Stimulated activated CD8-positive, alpha-beta memory T cell treated with anti-CD3 and anti-CD28 coated beads, Interleukin-2, amount 100 ng/mL, for 1 hour (primary cell): ENCODE data around the gene GNB1L.
"Not testable (repeated sequence)": the region's sequence is repeated elsewhere in the genome, so short reads cannot be mapped to it uniquely, and the experiment has no call there.

Experiments used
- DNase-seq, 2 donors: peaks; one replicate each; pipeline ENCODE4 v3.0.0-alpha.2; 2020; ENCODE audit warnings: low read depth in 2 of 2

The GNB1L gene

DNA sequence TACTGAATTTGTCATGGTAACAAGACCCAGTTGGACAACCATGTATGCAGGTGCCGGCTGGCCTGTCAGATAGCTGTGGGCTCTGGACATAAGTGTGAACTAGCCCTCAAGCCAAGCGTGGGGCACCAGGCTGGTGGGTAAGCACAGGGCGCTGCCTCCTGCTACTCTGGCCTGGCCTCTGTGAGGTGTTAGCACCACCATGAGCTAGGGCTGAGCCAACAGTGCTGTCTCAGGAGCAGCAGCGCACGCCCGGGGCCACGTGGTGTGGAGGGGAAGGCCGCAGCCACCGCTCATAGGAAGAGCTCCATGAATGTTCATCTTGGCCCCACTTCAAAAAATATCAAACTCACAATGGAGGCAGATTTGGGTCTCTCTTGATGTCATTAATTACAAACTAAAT, 35.3 kb upstream of the GNB1L start:
- DNase-seq = no peak

DNA sequence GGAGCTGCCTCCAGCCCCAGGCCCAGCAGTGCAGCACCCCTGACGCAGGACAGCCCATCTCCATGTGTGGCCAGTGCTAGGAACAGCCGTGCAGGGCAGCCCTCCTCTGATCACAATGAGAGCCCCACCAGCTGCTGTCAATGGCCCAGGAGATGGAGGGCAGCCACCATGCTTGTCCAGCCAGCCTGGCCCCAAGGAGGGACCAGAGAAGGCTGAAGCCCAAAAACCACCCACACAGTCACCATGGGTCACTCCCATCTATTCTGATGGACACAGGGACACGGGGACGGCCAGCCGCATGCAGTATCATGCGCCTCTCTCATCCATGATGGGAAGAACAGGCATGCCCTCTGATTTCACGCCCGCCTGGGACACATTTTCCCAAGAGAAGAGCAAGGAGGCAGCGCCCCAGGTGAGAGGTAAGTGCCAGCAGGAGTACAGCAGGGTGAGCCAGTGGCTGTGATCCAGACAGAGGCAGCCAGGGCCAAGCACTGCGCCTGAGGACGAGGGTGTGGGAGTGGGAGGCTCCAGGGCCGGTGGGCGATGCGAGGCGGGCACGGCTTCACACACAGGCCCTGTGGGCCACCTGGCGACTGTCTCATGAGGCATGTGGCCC, 33.6 kb upstream of the GNB1L start:
- no peak for DNase-seq

- DNase-seq = no peak
These were observed 32.7 kb upstream of the GNB1L start for GRCh38 chr22:19887256-19887985.

GRCh38 chr22:19886605-19887255, 32.1 kb upstream of the GNB1L start:
- no peak for DNase-seq

- DNase-seq = no peak
These were observed 31.3 kb upstream of the GNB1L start for GRCh38 chr22:19885841-19886592.

DNA sequence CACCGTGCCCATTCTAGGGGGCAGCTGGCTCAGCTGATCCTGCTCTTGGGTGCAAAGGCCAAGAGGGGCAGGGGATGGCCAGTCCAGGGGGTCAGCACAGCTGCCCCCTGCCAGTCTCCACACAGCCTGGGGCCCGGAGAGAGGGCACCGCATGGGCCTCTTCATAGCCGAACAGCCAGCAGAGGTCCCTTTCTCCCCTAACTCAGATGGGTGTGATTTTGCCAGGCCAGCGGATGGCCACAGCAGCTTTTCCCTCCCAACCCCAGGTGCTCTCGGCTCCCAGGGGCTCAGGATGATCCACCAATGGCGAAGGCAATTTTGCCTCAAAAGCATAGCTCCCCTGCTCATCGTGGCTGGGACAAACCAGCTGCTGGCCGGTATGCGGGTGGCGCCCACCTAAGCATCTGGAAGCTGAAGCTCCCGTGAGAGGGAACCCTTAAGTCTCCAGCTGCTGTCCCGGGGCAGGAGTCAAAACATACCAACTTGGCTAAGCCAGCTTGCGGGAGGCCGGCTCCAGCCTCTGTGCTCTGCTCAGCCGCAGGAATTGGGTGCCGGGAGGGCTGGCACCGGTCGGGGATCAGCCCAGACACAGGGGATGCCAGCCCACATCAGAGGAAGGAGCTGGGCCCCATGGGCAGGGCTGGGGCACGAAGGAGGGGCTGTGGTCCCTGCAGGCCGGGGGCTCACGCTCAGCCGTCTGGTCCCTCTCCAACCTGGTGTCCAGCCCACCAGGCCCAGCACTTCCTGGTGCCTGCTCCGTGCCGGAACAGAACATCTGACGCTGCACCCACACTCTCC, 30.5 kb upstream of the GNB1L start:
- no peak for DNase-seq

DNA sequence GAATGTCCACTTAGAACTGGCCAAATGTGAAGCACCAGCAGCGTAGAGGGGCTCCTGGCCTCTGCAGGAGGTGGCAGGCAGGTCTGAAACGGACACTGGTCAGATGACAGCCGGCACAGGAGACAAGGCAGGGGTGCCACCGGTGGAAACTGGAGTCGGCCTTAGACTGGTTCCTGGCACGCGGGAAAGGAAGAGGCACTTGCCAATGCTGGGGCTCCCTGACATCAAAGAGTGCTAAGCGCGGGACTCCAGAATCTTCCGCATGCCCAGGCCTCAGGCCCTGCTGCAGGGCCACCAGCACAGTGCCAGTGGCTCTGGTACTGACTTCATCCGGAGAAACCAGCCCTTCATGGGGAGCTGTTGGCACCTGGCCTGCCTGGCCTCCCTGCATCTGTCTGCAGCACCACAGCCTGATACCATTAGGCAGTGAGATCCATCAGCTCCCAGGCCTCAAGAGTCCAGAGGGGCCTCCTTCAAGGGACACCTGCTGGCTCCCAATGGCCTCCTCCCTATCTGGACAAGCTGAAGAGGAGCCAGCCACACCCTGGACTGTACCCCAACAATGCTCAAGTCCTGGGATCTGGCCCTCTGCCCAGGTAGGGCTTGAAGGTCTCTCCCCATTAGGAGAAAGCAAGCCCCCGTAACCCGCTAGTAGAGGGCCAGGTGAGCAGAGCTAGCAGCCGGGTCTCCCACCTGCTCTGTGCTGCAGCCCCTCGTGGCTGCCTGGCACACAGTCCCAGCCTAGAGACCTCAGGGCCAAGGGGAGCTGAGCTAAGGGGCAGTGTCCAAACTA, 29.7 kb upstream of the GNB1L start:
- no peak for DNase-seq

- DNase-seq = not testable (repeated sequence)
These were observed 28.8 kb upstream of the GNB1L start for GRCh38 chr22:19883446-19883845.

GRCh38 chr22:19882446-19883381, 28.0 kb upstream of the GNB1L start:
- no peak for DNase-seq

- DNase-seq = no peak
These were observed 26.3 kb upstream of the GNB1L start for GRCh38 chr22:19880786-19881569.

DNA sequence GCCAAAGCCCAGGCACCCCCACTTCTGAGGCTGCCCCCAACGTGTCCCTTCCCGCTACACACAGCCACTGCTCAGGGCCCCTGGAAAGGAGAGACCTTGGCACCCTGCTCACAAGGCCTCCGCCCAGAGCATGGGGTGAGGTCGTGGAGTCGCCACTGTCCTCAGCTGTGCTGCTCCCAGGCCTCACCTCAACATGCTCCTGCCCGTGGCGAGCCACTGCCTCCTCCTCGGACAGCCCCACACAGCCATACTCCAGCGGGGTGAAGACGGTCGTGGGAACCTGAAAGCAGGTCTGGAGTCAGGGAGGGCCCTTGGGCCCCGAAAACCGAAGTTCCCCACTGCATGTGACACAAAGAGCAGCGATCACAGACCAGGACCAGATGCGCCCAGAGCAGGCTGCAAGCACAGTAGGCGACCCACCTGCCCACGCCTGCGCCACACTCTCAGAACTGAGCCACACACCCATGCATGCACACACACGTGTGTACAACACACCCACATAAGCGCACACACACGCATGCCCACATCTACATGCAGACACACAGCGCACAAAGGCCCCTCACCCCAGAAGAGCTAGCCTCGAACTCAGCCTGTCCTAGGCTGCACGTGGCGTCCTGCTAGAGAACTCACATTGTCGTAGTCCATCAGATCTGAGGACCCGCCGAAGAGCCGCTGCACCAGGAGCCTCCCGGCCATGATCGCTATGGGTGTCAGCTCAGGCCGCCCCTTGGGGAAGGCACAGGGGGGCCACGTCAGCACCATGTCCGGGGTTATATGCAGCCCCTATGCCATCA, 25.5 kb upstream of the GNB1L start:
- DNase-seq = no peak

DNA sequence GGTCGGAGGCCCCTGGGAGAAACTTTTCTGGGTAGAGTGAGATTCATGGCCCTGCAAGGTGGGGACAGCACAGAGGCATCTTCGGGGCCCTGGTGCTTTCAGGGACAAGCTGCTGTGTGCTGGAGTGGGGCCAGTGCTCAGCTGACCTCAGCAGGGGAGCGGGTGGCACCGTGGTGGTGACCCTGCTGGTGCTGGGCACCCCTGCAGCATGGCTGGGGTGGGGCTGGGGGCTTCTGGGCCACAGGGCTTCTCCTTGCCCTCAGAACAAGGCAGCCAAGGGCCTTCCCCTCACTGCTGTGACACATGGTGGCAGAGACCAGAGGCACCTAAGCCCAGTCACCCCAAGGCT, 24.9 kb upstream of the GNB1L start:
- no peak for DNase-seq

- DNase-seq = no peak
These were observed 24.5 kb upstream of the GNB1L start for GRCh38 chr22:19879246-19879570.

- no peak for DNase-seq
These were observed 24.0 kb upstream of the GNB1L start for GRCh38 chr22:19878461-19879245.

DNA sequence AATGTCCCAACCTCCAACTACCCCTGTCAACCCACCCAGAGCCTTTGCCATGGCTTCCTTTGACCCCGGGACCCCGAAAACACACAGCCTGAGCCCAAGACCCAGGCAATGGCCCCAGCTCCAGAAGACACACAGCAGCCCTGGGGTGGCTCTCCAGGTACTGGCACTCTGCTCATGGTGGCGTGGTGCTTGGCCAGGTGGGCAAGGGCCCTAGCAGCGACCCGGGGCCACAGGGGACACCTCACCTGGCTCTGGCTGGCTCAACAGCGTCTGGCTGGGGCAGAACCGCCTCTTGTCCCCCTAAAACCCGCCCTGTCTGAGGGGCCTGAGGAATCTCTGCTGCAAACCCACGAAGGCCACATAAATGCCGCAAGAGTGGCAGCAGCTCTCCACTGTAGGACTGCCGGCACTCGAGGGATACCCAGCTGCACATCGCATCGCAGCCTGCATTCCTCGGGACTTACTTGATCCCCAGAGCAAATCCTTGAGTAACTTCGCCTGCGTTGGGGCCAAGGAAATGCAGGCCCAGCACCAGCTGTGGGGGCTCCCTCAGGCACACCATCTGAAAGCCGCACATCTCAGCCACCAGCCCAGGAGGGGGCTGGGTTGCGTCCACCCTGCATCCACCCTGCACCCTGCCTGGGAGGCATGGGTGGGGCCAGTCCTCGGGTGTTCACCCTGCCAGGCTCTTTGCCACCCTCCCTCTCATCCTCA, 23.1 kb upstream of the GNB1L start:
- no peak for DNase-seq

DNA sequence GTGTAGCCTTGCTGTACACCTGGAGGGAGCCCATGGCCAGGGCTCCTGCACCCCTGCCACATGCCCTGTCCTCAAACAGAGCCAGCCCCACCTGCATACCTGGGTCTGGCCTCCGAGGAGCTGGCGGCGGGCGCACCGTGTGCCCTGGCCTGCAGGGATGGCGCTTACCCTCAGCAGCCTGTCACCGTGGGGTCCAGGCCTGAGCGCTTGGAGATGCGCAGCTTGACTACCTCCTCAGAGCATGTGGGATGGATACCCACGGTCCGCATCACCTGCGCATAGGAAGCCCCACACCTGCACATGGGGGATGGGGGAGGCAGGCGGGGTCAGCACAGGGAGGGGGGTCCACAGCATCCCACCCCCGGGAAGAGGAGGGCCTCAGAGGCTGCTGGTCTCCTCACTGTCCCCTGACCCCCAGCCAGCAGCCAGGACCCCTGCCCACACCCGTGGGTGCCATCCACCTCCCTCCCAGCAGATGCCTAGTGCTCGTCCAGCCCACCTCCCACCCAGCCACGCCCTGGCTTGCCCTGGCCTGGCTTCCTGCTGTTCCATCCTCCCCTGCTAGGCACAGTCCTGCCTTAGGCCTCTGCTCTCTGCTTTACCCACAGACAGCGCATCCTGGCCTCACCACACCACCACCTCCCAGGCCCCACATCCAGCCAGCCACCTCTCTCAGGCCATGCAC, 22.4 kb upstream of the GNB1L start:
- no peak for DNase-seq
